Colonic mucosa (tissue), 4 donors: ENCODE results near the gene TMEM9. TPM values are rescaled to one million over a fixed set of nuclear protein-coding genes. Genes with fewer than 3 reads are reported as not detected.

Source experiments
- DNase-seq: peaks from one replicate; pipeline ENCODE4 v3.0.0-alpha.2; 2020
- H3K27ac ChIP-seq: fragments of 200-600 bp; one replicate; pipeline ENCODE4 v1.8.0; 2021
- H3K27me3 ChIP-seq: fragments of 200-600 bp; one replicate; pipeline ENCODE4 v1.8.0; 2021
- H3K36me3 ChIP-seq: fragments of 200-600 bp; one replicate; pipeline ENCODE4 v1.8.0; 2021
- H3K4me1 ChIP-seq: fragments of 200-600 bp; one replicate; pipeline ENCODE4 v1.8.0; 2021; ENCODE audit warnings: mild to moderate bottlenecking
- H3K4me3 ChIP-seq: fragments of 200-600 bp; one replicate; pipeline ENCODE4 v1.8.0; 2021
- H3K9ac ChIP-seq, 2 donors: one replicate each; pipeline ENCODE4 v1.7.0; 2013; ENCODE audit warnings: control low read depth in 2 of 2, low read depth in 2 of 2, low read length in 2 of 2
- H3K9me3 ChIP-seq: fragments of 200-600 bp; one replicate; pipeline ENCODE4 v1.8.0; 2021
- CTCF ChIP-seq: fragments of 200-600 bp; IDR thresholded peaks from one replicate; pipeline ENCODE4 v1.8.0; 2022; ENCODE audit warnings: antibody characterized with exemption, mild to moderate bottlenecking
- intact Hi-C: fragments of 100-400 bp; cut with DNase I; formaldehyde crosslinking; loops from one replicate; pipeline ENCODE4 v1.14.1; 2022
- total RNA-seq, 2 donors: library from RNA; stranded (reverse); fragmentation: NEBNext Ultra II Directional in 1 of 2; extraction: Animal tissue kit (Norgen Biotek cat#: 25700) in 1 of 2; gene quantifications; one replicate each; pipeline ENCODE4 v1.2.1, GENCODE V29; 2021
- donor health status: healthy.
- donor health status: DM: no; HTN: no; CAD: no.
- donor health status: DM: no; HTN: no; CAD: no.

Gene TMEM9
- total RNA-seq, 2 donors from 2014 or later = 35.4 to 38.2 TPM

- no peak overlapping the region for H3K4me3 ChIP-seq
- H3K9me3 ChIP-seq = no peaks in the 10 kb centered on the region
- no peak overlapping the region for H3K9ac ChIP-seq
- H3K27me3 ChIP-seq = no peaks in the 10 kb centered on the region
- no peaks in the 10 kb centered on the region for H3K36me3 ChIP-seq
- TF ChIP-seq CTCF = no peak
- intact Hi-C loops = no loop called here
- H3K4me1 ChIP-seq = no peaks in the 10 kb centered on the region
- no peak for DNase-seq
- no peak overlapping the region for H3K27ac ChIP-seq
Measured at GRCh38 chr1:201126463-201126831, 27.8 kb downstream of the TMEM9 start.

- Histone ChIP-seq H3K4me1 (no peaks in the 10 kb centered on the region), H3K9me3 (no peaks in the 10 kb centered on the region), H3K27me3 (no peaks in the 10 kb centered on the region), H3K36me3 (no peaks in the 10 kb centered on the region), H3K9ac (no peak overlapping the region), H3K4me3 (no peak overlapping the region), H3K27ac (no peak overlapping the region)
- DNase-seq = no peak
- intact Hi-C loops = no loop called here
- TF ChIP-seq CTCF = no peak
Measured at GRCh38 chr1:201125800-201126199, 28.5 kb downstream of the TMEM9 start.

- H3K9ac ChIP-seq = no peak overlapping the region
- H3K9me3 ChIP-seq = no peaks in the 10 kb centered on the region
- H3K27me3 ChIP-seq = no peaks in the 10 kb centered on the region
- H3K36me3 ChIP-seq = no peaks in the 10 kb centered on the region
- no peak for TF ChIP-seq CTCF
- no peaks in the 10 kb centered on the region for H3K4me1 ChIP-seq
- H3K4me3 ChIP-seq = no peak overlapping the region
- intact Hi-C loops = no loop called here
- DNase-seq = no peak
- H3K27ac ChIP-seq = no peak overlapping the region
Measured at GRCh38 chr1:201125019-201125418, 29.3 kb downstream of the TMEM9 start.

GRCh38 chr1:201123866-201124265 is 30.4 kb downstream of the TMEM9 start:
- Histone ChIP-seq H3K27me3 (no peaks in the 10 kb centered on the region), H3K4me1 (no peaks in the 10 kb centered on the region), H3K4me3 (no peak overlapping the region), H3K9me3 (no peaks in the 10 kb centered on the region), H3K9ac (no peak overlapping the region), H3K36me3 (no peaks in the 10 kb centered on the region), H3K27ac (no peak overlapping the region)
- no peak for DNase-seq
- intact Hi-C loops = no loop called here
- no peak for TF ChIP-seq CTCF

DNA sequence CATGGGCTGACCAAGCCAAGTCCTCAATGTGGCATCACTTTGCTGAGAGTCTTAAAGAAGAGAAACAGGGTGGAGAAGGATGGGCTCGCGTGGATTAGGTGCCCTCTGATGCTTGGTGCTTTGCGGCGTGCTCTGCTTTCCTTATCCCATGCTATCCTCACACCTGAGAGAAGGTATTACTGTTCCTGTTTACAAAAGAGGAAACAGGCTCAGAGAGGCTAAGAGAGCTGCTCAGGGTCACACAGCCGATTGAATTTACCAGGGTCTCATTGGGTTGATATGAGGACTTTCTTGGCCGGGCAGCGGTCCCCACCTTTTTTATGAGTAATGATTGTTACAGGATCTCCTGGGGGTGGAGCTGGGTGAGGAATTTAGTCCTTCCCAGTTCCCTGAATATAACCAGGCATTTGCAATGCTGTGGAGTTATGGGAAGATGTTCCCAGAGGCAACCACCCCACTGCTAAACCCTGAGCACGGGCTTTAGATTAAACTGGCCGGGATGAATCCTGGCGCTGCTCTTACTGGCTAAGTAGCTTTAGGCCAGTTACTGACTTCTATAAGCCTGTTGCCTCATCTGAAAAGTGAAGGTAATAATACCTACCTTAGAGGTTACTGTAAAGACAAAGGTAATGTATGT is 31.8 kb downstream of the TMEM9 start:
- Histone ChIP-seq H3K27ac (no peak overlapping the region), H3K4me1 (no peaks in the 10 kb centered on the region), H3K9me3 (no peaks in the 10 kb centered on the region), H3K9ac (no peak overlapping the region), H3K36me3 (no peaks in the 10 kb centered on the region), H3K27me3 (no peaks in the 10 kb centered on the region), H3K4me3 (no peak overlapping the region)
- TF ChIP-seq CTCF = no peak
- intact Hi-C loops = no loop called here
- DNase-seq = no peak
